Midbrain (tissue), 1 donor: ENCODE measurements around the gene PEDS1.
"Not testable (repeated sequence)": the region's sequence is repeated elsewhere in the genome, so short reads cannot be mapped to it uniquely, and the experiment has no call there.

Experiments
- DNase-seq: peaks from one replicate; lab custom pipeline; 2025; lab: John Stamatoyannopoulos, UW

Gene PEDS1

GRCh38 chr20:50190251-50191064, 36.9 kb upstream of the PEDS1 start, which contains the start of gene CEBPB:
TSS of gene CEBPB (plus strand) at chr20:50190830. CDS start at chr20:50191034, 204 bp downstream.
- peak; percentile 82 for DNase-seq

- no peak for DNase-seq
Observed at GRCh38 chr20:50189681-50190250, 36.2 kb upstream of the PEDS1 start.

GRCh38 chr20:50188879-50189680, 35.6 kb upstream of the PEDS1 start:
- no peak for DNase-seq

- DNase-seq = no peak
Observed at GRCh38 chr20:50188287-50188688, 34.8 kb upstream of the PEDS1 start.

GRCh38 chr20:50187403-50188051, 34.0 kb upstream of the PEDS1 start:
- no peak for DNase-seq

GRCh38 chr20:50186987-50187402, 33.5 kb upstream of the PEDS1 start:
- no peak for DNase-seq

- DNase-seq = peak; percentile 87
Observed at GRCh38 chr20:50186151-50186885, 32.8 kb upstream of the PEDS1 start.

GRCh38 chr20:50185426-50185825, 31.9 kb upstream of the PEDS1 start:
- DNase-seq = no peak

GRCh38 chr20:50182346-50182745, 28.8 kb upstream of the PEDS1 start:
- DNase-seq = no peak

- no peak for DNase-seq
Observed at GRCh38 chr20:50181344-50181743, 27.8 kb upstream of the PEDS1 start.

- DNase-seq = not testable (repeated sequence)
Observed at GRCh38 chr20:50178672-50179071, 25.1 kb upstream of the PEDS1 start.

- no peak for DNase-seq
Observed at GRCh38 chr20:50175938-50176933, 22.7 kb upstream of the PEDS1 start.

GRCh38 chr20:50174456-50174855, 20.9 kb upstream of the PEDS1 start:
- no peak for DNase-seq

GRCh38 chr20:50172347-50173013, 19.0 kb upstream of the PEDS1 start:
- no peak for DNase-seq

GRCh38 chr20:50170549-50171220, 17.2 kb upstream of the PEDS1 start:
- DNase-seq = no peak

- DNase-seq = peak; percentile 84
Observed at GRCh38 chr20:50169329-50169823, 15.9 kb upstream of the PEDS1 start.

- DNase-seq = peak; percentile 31
Observed at GRCh38 chr20:50165684-50166554, 12.4 kb upstream of the PEDS1 start.
